ENCODE data around the gene AGXT. TPM values are rescaled to one million over a fixed set of nuclear protein-coding genes. Genes with fewer than 3 reads are reported as not detected.

The AGXT gene
- total RNA-seq, 2 donors from 2014 or later = 1.9 to 6.1 TPM

GRCh38 chr2:240857039-240858008 is 11.3 kb upstream of the AGXT start:
- peak; percentile 53 for DNase-seq
- Histone ChIP-seq H3K36me3 (no peaks in the 10 kb centered on the region), H3K4me3 (no peak overlapping the region), H3K9ac (ENCODE audit: low read depth in 2 of 2, low read length in 2 of 2) (no peak overlapping the region), H3K27me3 (no peaks in the 10 kb centered on the region), H3K4me1 (no peaks in the 10 kb centered on the region), H3K9me3 (no peaks in the 10 kb centered on the region), H3K27ac (no peak overlapping the region)
- no peak for TF ChIP-seq CTCF (IDR thresholded peaks at IDR 0.05)
- intact Hi-C loops (cut with DNase I) = no loop called here

- H3K36me3 ChIP-seq = no peaks in the 10 kb centered on the region
- no peak overlapping the region for H3K27ac ChIP-seq
- H3K9me3 ChIP-seq = no peaks in the 10 kb centered on the region
- no peak overlapping the region for H3K4me3 ChIP-seq
- intact Hi-C loops (cut with DNase I) = no loop called here
- no peaks in the 10 kb centered on the region for H3K27me3 ChIP-seq
- no peak overlapping the region for H3K9ac ChIP-seq (ENCODE audit: low read depth in 2 of 2, low read length in 2 of 2)
- no peak for DNase-seq
- TF ChIP-seq CTCF (IDR thresholded peaks at IDR 0.05) = no peak
- no peaks in the 10 kb centered on the region for H3K4me1 ChIP-seq
These were observed 10.3 kb upstream of the AGXT start for GRCh38 chr2:240858321-240858720.

GRCh38 chr2:240858871-240859270 is 9.8 kb upstream of the AGXT start:
- no peak overlapping the region for H3K4me3 ChIP-seq
- H3K9me3 ChIP-seq = no peaks in the 10 kb centered on the region
- H3K27ac ChIP-seq = no peak overlapping the region
- no peaks in the 10 kb centered on the region for H3K36me3 ChIP-seq
- no peak overlapping the region for H3K9ac ChIP-seq (ENCODE audit: low read depth in 2 of 2, low read length in 2 of 2)
- DNase-seq = no peak
- H3K4me1 ChIP-seq = no peaks in the 10 kb centered on the region
- TF ChIP-seq CTCF (IDR thresholded peaks at IDR 0.05) = no peak
- intact Hi-C loops (cut with DNase I) = no loop called here
- H3K27me3 ChIP-seq = no peaks in the 10 kb centered on the region

- intact Hi-C loops (cut with DNase I) = no loop called here
- H3K36me3 ChIP-seq = no peaks in the 10 kb centered on the region
- no peaks in the 10 kb centered on the region for H3K27me3 ChIP-seq
- H3K4me3 ChIP-seq = no peak overlapping the region
- TF ChIP-seq CTCF (IDR thresholded peaks at IDR 0.05) = no peak
- no peak for DNase-seq
- H3K27ac ChIP-seq = no peak overlapping the region
- no peaks in the 10 kb centered on the region for H3K9me3 ChIP-seq
- H3K9ac ChIP-seq (ENCODE audit: low read depth in 2 of 2, low read length in 2 of 2) = no peak overlapping the region
- no peaks in the 10 kb centered on the region for H3K4me1 ChIP-seq
These were observed 7.1 kb upstream of the AGXT start for GRCh38 chr2:240861547-240861946.

GRCh38 chr2:240864475-240864874 is 4.1 kb upstream of the AGXT start:
- Histone ChIP-seq H3K9me3 (no peaks in the 10 kb centered on the region), H3K9ac (ENCODE audit: low read depth in 2 of 2, low read length in 2 of 2) (no peak overlapping the region), H3K27me3 (no peaks in the 10 kb centered on the region), H3K4me1 (peaks cover 3% of the 10 kb centered on the region), H3K36me3 (no peaks in the 10 kb centered on the region), H3K27ac (no peak overlapping the region), H3K4me3 (no peak overlapping the region)
- TF ChIP-seq CTCF (IDR thresholded peaks at IDR 0.05) = no peak
- intact Hi-C loops (cut with DNase I) = no loop called here
- no peak for DNase-seq

Data from colonic mucosa (tissue), 4 donors.